GM04504 (cell line): ENCODE data around the gene OGG1.

Experiments
- DNase-seq: peaks from one replicate; pipeline ENCODE4 v3.0.0-alpha.2; 2012; ENCODE audit warnings: low read depth

The OGG1 gene

DNA sequence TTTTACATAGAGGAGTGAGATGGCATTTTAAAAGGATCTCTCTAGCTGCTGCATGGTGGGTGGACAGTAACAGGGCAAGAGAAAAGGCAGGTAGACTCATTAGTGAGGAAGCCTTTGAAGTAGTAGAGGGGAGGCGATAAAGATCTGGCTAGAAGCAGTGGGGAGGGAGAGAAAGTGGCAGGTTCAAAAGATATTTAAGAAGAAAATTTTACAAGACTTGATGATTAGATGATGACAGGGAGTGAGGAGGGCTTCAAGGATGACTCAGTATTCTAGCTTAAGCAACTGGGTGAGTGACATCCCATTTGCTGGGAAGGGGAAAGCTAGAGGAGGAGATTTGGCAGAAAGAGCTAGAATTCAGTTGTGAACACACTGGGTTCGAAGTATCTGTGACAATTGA, 22.0 kb upstream of the OGG1 start:
- DNase-seq: no peak

GRCh38 chr3:9729419-9729818, 20.3 kb upstream of the OGG1 start:
- DNase-seq: no peak

- no peak for DNase-seq
Observed at GRCh38 chr3:9730657-9731205, 19.0 kb upstream of the OGG1 start.

DNA sequence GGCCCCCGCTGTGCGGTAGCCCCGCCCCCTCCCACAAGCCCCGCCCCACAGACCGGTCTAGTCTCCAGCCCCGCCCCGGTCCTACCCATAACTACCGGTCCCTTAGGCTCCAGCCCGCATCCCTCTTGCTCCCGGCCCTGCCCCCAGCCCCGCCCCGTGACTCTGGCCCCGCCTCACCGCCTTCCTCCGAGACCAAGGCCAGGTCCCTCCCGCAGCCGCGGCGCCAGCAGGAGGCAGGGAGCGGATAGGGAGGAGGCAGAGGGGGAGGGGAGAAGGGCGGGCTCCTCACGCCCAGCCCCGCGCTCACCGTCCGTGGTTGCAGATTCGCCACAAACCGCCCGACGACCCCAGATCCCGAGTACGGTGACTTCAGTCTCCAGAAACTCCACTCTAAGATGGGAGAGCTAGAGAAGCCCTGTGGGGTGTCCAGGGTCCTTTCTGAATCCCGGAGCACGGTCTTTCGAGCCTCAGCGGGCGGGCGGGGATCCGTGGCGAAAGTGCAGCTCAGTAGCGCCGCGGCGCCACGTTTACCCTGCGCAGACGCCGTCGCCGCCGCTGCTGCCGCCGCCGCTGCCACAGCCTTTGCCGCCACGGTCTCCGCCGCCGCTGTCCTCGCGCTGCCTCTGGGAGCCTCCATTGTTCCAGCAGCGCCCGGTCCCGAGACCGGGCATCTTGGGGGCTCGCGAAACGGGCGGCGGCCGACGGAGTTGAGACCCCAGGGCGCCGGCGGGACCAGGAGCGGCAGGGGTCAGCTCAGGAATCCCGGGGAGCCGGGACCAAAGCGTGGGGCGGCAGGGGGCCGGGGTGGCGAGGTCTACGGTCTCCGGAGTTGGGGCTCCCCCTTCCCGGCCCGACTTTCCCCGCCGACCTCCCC, 18.3 kb upstream of the OGG1 start, which contains the start of gene BRPF1:
TSS of gene BRPF1 (plus strand) at position 530 of the 874 bp plus-strand sequence. CDS start 2,406 bp downstream, outside the sequence.
- peak; percentile 99 for DNase-seq

- DNase-seq: no peak
Observed at GRCh38 chr3:9732080-9732739, 17.5 kb upstream of the OGG1 start.

GRCh38 chr3:9732740-9733115, 17.0 kb upstream of the OGG1 start:
- no peak for DNase-seq

DNA sequence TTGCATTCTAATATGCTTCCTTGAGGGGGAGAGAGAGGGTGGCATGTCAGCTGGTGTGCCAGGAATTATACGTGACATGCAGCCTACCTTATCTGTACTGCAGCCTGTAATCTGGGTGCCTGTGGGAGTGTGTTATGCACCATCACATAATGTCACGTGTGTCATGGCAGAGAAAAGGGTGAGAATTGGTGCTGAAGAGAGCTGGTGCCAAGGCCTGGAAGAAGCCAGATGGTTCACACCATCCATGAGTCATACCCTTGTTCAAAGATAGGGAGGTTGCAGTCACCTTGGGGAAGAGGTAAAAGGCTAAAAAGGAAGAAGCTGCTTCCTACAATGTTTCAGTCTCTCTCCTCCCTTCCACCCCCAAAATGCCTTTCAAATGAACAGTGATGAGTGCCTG, 12.9 kb upstream of the OGG1 start:
- DNase-seq: no peak

GRCh38 chr3:9739181-9739580, 10.6 kb upstream of the OGG1 start:
- DNase-seq: no peak

DNA sequence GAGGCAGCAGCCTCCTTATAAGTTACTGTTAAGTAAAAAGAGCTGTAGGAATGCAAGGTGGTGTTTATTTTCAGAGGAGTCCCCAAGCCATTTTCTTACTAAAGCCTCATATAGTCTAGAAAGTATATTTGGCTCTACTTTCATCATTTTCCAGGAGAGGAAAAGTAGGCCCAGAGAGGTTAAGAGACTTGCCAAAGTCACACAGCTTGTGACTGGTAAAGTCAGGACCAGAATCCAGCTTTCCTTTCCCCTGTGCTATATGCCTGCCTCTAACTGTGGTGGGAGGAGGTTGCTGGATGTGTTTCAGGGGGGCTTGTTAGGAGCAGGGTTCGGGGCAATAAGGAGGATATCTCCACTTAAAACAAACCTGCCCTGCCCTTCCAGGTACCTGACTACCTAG, 7.2 kb upstream of the OGG1 start:
- DNase-seq: no peak

- no peak for DNase-seq
Observed at GRCh38 chr3:9743548-9743947, 6.2 kb upstream of the OGG1 start.

- DNase-seq: no peak
Observed at GRCh38 chr3:9744162-9744561, 5.6 kb upstream of the OGG1 start.

- no peak for DNase-seq
Observed at GRCh38 chr3:9745521-9745920, 4.2 kb upstream of the OGG1 start.

DNA sequence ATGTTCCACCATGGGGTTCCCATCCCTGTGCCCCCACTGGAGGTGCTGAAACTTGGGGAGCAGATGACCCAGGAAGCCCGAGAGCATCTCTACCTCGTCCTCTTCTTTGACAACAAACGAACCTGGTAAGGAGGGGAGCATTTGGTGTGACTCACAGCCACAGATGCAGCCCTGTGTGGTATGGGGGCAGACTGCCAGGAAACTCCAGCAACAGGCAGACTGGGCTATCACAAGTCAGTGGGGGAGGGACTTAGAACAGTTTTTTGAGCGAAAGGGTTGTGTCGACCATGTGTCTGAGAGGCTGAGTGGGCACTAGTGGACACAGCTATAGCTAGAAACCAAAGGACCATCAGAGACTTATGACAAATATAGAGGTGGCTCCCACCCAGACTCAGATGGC, 3.4 kb upstream of the OGG1 start:
- DNase-seq: peak; percentile 39

- DNase-seq: no peak
Observed at GRCh38 chr3:9747267-9747666, 2.5 kb upstream of the OGG1 start.

GRCh38 chr3:9748031-9748430, 1.7 kb upstream of the OGG1 start:
- DNase-seq: no peak

DNA sequence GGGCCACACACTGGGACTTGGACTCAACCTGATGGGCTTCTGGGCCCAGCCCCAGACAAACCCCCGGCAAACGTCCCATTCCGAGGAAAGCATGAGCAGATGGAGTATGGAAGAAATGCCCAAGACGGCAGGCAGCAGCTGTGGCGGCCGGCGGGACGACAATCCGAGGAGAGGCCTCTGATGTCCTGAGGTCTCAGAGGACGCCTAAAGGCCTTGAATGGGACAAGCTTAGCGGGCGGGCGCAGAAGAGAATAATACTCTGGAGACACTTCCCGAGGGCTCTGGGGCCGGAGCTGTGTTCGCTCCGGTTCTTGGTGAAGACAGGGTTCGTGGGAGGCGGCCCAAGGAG, 482 bp upstream of the OGG1 start:
- no peak for DNase-seq

- no peak for DNase-seq
Observed at GRCh38 chr3:9750556-9751411, 1.0 kb downstream of the OGG1 start.

- no peak for DNase-seq
Observed at GRCh38 chr3:9754678-9755077, 4.9 kb downstream of the OGG1 start.

GRCh38 chr3:9757427-9757826, 7.7 kb downstream of the OGG1 start:
- DNase-seq: no peak

DNA sequence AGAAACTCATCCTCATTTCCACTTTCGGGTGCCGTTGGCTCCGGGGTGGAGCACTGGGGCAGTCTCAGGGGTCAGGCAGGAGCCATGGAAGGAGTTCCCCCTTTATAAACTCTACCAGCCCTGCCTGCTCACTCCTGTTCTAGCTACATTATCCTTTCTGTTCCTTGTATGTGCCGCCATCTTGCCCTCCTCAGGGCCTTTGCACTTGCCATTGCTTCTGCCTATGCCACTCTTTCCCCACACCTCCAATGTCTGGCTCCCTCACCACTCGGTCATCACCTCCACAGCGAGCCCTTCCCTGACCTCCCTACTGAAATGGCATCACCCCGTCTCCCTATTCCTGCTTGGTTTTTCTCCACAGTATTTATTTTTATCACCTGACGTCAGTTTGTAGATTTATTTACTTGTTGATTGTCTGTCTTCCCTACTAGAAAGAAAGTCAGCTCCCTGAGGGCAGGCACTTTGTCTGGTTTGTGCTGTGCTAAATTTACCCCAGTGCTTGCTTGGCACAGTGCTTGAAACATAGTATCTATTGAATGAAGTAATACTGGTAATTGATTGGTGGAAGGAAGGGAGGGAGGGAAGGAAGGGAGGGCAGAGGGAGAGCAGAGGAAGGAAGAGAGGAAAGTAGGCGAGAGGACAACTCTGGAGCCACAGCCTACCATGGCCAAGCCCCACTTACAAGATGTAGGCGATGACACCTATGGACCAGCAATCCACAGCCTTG, 11.2 kb downstream of the OGG1 start:
- no peak for DNase-seq

- DNase-seq: no peak
Observed at GRCh38 chr3:9761919-9762318, 12.2 kb downstream of the OGG1 start.

DNA sequence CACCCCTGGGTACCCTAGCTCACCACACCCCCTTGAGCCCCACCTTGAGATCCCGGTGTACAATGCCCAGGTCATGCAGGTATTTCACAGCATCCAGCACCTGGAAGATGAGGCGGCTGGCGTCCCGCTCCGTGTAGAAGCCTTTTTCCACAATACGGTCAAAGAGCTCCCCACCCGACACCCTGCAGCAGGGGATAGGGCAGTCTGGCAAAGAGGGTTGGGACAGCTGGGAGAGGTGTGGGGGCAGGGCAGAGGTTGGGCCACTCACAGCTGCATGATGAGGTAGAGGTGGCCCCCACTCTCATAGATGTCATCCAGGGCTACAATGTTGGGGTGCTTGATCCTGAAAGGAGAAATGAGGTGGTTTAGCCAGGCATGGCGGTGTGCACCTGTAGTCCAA, 13.1 kb downstream of the OGG1 start:
- no peak for DNase-seq
